Breast epithelium (tissue), 4 donors: ENCODE data around the gene HOXC11. TPM values are rescaled to one million over a fixed set of nuclear protein-coding genes. Genes with fewer than 3 reads are reported as not detected.

Experiments used
- DNase-seq, 2 donors: peaks; one replicate each; pipeline ENCODE4 v3.0.0-alpha.2; 2019; ENCODE audit warnings: low spot score in 2 of 2
- H3K27ac ChIP-seq, 2 donors: fragments of 200-600 bp; sonication (generic) in 1 of 2; one replicate each; pipeline ENCODE4 v1.5.1; 2016 to 2019; ENCODE audit warnings: mild to moderate bottlenecking in 1 of 2
- H3K27me3 ChIP-seq, 2 donors: fragments of 200-600 bp; sonication (generic) in 1 of 2; one replicate each; pipeline versions ENCODE4 v1.5.1 to v1.6.0; 2017 to 2019; ENCODE audit warnings: control low read depth in 1 of 2, mild to moderate bottlenecking in 1 of 2
- H3K36me3 ChIP-seq: fragments of 200-600 bp; one replicate; pipeline ENCODE4 v1.5.1; 2019
- H3K4me1 ChIP-seq, 2 donors: fragments of 200-600 bp; sonication (generic); one replicate each; pipeline ENCODE4 v1.5.1; 2016 to 2019; ENCODE audit warnings: control low read depth in 1 of 2
- H3K4me3 ChIP-seq, 3 donors: fragments of 200-600 bp; sonication (generic); 1 replicate in 2 of 3; 2 replicates in 1 of 3; pipeline ENCODE4 v1.5.1; 2016 to 2019; ENCODE audit warnings: mild to moderate bottlenecking in 3 of 3, moderate library complexity in 2 of 3
- H3K9me3 ChIP-seq, 2 donors: fragments of 200-600 bp; sonication (generic) in 1 of 2; one replicate each; pipeline ENCODE4 v1.5.1; 2016 to 2019; ENCODE audit warnings: control low read depth in 1 of 2
- CTCF ChIP-seq, 3 donors: fragments of 450-650 bp; IDR thresholded peaks; one replicate each; pipeline ENCODE4 v1.5.1; 2016 to 2017; ENCODE audit warnings: antibody characterized with exemption in 3 of 3, mild to moderate bottlenecking in 3 of 3, moderate library complexity in 3 of 3
- POLR2A ChIP-seq: fragments of 450-650 bp; IDR thresholded peaks from one replicate; pipeline ENCODE4 v1.6.1; 2016; ENCODE audit warnings: antibody characterized with exemption, mild to moderate bottlenecking, moderate library complexity
- POLR2AphosphoS5 ChIP-seq, 3 donors: sonication (generic); formaldehyde crosslinking; IDR thresholded peaks; one replicate each; pipeline ENCODE4 v1.6.1; 2017; ENCODE audit warnings: antibody characterized with exemption in 3 of 3
- intact Hi-C: fragments of 100-400 bp; cut with DNase I; formaldehyde crosslinking; loops from one replicate; pipeline ENCODE4 v1.15.1; 2023; ENCODE audit warnings: low total_unique reads
- total RNA-seq, 3 donors: library from RNA; depleted of rRNA; stranded (reverse); fragments of >200 nt; gene quantifications; one replicate each; pipeline ENCODE4 v1.1.0, GENCODE V29; 2016

HOXC11 gene
- total RNA-seq, 3 donors from 2014 or later = 0.29 TPM; not detected in 2

DNA sequence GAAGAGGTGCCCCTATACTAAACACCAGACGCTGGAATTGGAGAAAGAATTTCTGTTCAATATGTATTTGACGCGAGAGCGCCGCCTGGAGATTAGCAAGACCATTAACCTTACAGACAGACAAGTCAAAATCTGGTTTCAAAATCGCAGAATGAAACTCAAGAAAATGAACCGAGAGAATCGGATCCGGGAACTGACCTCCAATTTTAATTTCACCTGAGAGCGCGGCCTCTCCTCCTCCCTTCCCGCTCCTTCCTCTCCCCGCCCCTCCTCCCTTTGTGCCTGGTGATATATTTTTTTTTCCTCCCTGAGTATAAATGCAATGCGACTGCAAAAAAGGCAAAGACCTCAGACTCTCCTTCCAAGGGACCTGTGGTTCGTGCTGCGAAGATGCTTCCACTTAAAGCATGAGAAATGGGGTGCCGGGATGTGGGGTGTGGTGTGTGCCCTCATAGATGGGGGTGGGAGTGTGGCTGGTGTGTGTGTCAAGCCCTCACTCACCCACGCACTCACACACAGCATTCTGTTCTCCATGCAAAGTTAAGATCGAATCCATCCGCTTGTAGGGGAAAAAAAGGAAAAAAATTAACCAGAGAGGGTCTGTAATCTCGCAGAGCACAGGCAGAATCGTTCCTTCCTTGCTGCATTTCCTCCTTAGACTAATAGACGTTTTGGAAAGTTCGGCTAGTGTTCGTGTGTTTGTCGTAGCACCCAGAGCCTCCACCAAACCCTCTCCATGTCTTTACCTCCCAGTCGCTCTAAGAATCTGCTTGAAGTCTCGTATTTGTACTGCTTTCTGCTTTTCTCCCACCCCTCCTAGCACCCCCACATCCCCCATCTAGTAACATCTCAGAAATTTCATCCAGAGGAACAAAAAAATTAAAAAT lies 16.5 kb downstream of the HOXC11 start:
- no peak for DNase-seq
- Histone ChIP-seq H3K27me3 (peaks cover 5 to 98% of the 10 kb centered on the region in 2 donors), H3K27ac (no peak overlapping the region), H3K4me3 (peak overlapping the region; percentile 14 to 49 (median 32)), H3K36me3 (no peaks in the 10 kb centered on the region), H3K9me3 (no peaks in the 10 kb centered on the region), H3K4me1 (peaks cover 4 to 14% of the 10 kb centered on the region in 2 donors)
- intact Hi-C loops = no loop called here
- peak; percentile 13 to 49 (median 47) for TF ChIP-seq CTCF (IDR thresholded peaks at IDR 0.05)
- no peak for TF ChIP-seq POLR2AphosphoS5 (IDR thresholded peaks at IDR 0.05)

GRCh38 chr12:53990311-53991076 lies 17.6 kb downstream of the HOXC11 start:
- peaks cover 4 to 13% of the 10 kb centered on the region in 2 donors for H3K4me1 ChIP-seq
- H3K27me3 ChIP-seq = peaks cover 5 to 100% of the 10 kb centered on the region in 2 donors
- no peak overlapping the region for H3K27ac ChIP-seq
- no peak for TF ChIP-seq CTCF (IDR thresholded peaks at IDR 0.05)
- no peak for TF ChIP-seq POLR2AphosphoS5 (IDR thresholded peaks at IDR 0.05)
- no peak for TF ChIP-seq POLR2A
- no peaks in the 10 kb centered on the region for H3K36me3 ChIP-seq
- intact Hi-C loops = no loop called here
- H3K9me3 ChIP-seq = no peaks in the 10 kb centered on the region
- DNase-seq = no peak
- H3K4me3 ChIP-seq = peak overlapping the region; percentile 16 to 41 (median 24)

DNA sequence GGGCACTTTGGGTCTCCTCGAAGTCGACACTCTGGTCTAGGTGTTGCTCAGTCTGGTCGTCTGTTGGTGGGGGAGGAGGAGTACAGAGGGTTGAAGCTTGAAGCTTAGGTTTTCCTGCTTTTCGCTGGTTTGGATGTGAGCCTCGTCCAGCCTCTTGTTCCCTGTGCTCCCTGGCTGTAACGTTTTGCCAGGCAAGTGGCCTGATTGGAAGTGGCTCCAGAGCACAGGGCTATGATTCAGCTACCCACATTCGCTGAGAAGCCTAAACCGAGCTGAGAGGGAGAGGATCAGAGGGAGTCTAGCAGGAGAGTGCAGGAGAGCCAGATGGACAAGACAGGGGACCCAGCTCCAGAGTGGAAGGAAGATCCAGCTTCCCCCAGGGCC lies 18.1 kb downstream of the HOXC11 start:
- Histone ChIP-seq H3K4me1 (peaks cover 4 to 9% of the 10 kb centered on the region in 2 donors), H3K27ac (peak overlapping the region in 1 of 2 donors; percentile 46), H3K4me3 (peak overlapping the region; percentile 16 to 41 (median 24)), H3K9me3 (no peaks in the 10 kb centered on the region), H3K36me3 (no peaks in the 10 kb centered on the region), H3K27me3 (peaks cover 4 to 100% of the 10 kb centered on the region in 2 donors)
- intact Hi-C loops = no loop called here
- TF ChIP-seq CTCF (IDR thresholded peaks at IDR 0.05) = no peak
- no peak for TF ChIP-seq POLR2A
- no peak for TF ChIP-seq POLR2AphosphoS5 (IDR thresholded peaks at IDR 0.05)
- no peak for DNase-seq

DNA sequence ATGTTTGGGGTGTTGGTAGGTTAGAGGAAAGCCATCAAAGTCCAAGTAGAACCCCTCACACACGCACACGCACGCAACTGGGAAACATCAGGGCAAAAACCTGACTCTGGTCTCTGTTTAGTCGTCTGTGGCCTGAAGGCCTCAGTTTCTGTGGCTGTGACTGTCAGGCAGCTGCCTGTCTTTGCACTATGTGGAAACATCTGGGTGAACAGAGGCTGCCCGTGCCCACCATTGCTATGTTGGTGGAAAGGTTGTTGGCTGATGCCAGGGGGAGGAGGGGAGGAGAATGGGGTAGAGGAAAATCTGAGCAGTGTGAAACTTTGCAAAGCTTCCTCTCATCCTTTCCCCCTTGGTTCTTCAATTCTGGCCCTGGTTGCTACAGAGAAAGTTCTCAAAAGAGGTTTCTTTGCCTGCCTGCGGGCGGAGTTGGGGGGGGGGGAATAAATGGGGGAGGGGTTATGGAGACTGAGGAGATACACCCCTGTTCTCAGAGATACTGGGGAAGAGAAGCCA lies 19.5 kb downstream of the HOXC11 start:
- H3K27ac ChIP-seq = no peak overlapping the region
- H3K36me3 ChIP-seq = no peaks in the 10 kb centered on the region
- intact Hi-C loops = no loop called here
- no peak for TF ChIP-seq POLR2AphosphoS5 (IDR thresholded peaks at IDR 0.05)
- TF ChIP-seq POLR2A = no peak
- H3K27me3 ChIP-seq = peaks cover 3 to 92% of the 10 kb centered on the region in 2 donors
- no peaks in the 10 kb centered on the region for H3K9me3 ChIP-seq
- H3K4me3 ChIP-seq = no peak overlapping the region
- peaks cover 4 to 9% of the 10 kb centered on the region in 2 donors for H3K4me1 ChIP-seq
- DNase-seq = no peak

DNA sequence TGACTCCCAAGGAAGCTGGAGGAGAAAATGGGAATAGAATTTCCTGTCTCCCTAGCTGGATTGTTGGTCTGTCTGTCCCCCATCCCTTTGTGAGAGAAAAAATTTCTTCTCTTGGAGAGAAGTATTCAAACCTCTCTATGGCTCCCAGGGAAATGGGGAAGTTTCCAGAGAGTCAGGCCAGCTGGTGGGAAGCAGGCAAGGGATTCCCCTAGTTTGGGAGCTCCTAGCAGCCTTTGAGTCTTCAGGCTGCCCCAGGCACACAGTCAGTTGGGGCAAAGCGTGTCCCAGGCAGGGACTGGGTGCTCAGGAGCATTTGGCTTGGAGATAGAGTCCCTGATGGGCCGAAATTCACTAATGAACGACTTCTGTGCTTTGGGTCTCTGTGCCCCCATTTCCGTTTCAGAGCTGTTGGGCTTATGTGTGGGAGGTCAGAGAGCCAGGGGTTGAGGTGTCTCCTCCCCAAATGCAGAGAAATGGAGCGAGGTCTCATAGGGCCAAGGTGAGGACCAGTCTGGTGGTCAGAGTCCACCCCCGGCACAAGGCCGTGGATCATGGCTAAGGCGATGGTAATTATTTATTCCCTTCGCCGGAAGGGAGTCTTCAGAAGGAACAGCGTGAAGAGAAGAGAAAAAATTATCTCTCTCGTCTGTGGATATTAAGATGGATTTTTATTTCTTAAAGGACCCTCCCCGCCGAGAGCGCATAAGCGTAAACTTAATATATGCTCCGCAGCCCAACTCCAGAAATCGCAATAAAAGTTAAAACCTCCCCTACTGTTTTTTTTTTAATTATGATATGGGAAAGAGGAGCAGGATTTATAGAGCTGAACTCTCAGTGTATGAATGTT lies 20.5 kb downstream of the HOXC11 start:
- Histone ChIP-seq H3K4me3 (peak overlapping the region in 1 of 3 donors; percentile 71), H3K27me3 (peaks cover 3 to 82% of the 10 kb centered on the region in 2 donors), H3K36me3 (no peaks in the 10 kb centered on the region), H3K27ac (no peak overlapping the region), H3K9me3 (no peaks in the 10 kb centered on the region), H3K4me1 (peaks cover 4 to 9% of the 10 kb centered on the region in 2 donors)
- no peak for TF ChIP-seq POLR2A
- no peak for TF ChIP-seq CTCF (IDR thresholded peaks at IDR 0.05)
- no peak for TF ChIP-seq POLR2AphosphoS5 (IDR thresholded peaks at IDR 0.05)
- DNase-seq = no peak
- intact Hi-C loops = no loop called here
